ENCODE results near the gene SHROOM4. TPM values are rescaled to one million over a fixed set of nuclear protein-coding genes. Genes with fewer than 3 reads are reported as not detected.
A peak's percentile ranks its signal among the peaks of the same experiment; 100 is the strongest.

The SHROOM4 gene
- total RNA-seq, 1 donor from 2014 or later = 7.0 TPM

- Histone ChIP-seq H2AFZ (ENCODE audit: low read depth, low read length) (no peak overlapping the region), H3K27ac (ENCODE audit: low read depth, low read length) (no peak overlapping the region), H3K27me3 (ENCODE audit: insufficient read depth, low read length) (no peaks in the 10 kb centered on the region), H3K4me1 (ENCODE audit: insufficient read depth, low read length) (peaks cover 26% of the 10 kb centered on the region), H3K4me2 (ENCODE audit: low read length) (peak overlapping the region; percentile 5), H3K9me3 (ENCODE audit: insufficient read depth, low read depth, low read length) (no peaks in the 10 kb centered on the region), H4K20me1 (ENCODE audit: insufficient read depth, low read length) (no peaks in the 10 kb centered on the region), H3K36me3 (ENCODE audit: insufficient read depth, low read length) (no peaks in the 10 kb centered on the region), H3K9ac (ENCODE audit: low read length) (no peak overlapping the region), H3K79me2 (ENCODE audit: insufficient read depth, low read length) (no peaks in the 10 kb centered on the region), H3K4me3 (ENCODE audit: insufficient read depth, low read depth, low read length) (no peak overlapping the region)
- no peak overlapping the region for H3K4me3 Mint-ChIP-seq (ENCODE audit: unreplicated experiment)
- H3K36me3 Mint-ChIP-seq (ENCODE audit: low read depth, unreplicated experiment) = no peaks in the 10 kb centered on the region
- no peak for FAIRE-seq
- H3K9me3 Mint-ChIP-seq (ENCODE audit: unreplicated experiment) = no peaks in the 10 kb centered on the region
- no peak for TF ChIP-seq EZH2 (IDR thresholded peaks at IDR 0.05; ENCODE audit: insufficient read depth, low read length)
- TF ChIP-seq CTCF (IDR thresholded peaks at IDR 0.05; ENCODE audit: insufficient read depth, low read depth, low read length) = no peak
- peaks cover 50% of the 10 kb centered on the region for H3K4me1 Mint-ChIP-seq (ENCODE audit: low read depth, unreplicated experiment)
- DNase-seq (ENCODE audit: low read depth) = no peak
- H3K27me3 Mint-ChIP-seq (ENCODE audit: low read depth, unreplicated experiment) = no peaks in the 10 kb centered on the region
- no peak overlapping the region for H3K27ac Mint-ChIP-seq (ENCODE audit: unreplicated experiment)
These were observed 113.1 kb downstream of the SHROOM4 start for GRCh38 chrX:50700921-50701320.

- no peak for DNase-seq (ENCODE audit: low read depth)
- H3K27ac Mint-ChIP-seq (ENCODE audit: unreplicated experiment) = no peak overlapping the region
- no peak overlapping the region for H3K4me3 Mint-ChIP-seq (ENCODE audit: unreplicated experiment)
These were observed 115.0 kb downstream of the SHROOM4 start for GRCh38 chrX:50698944-50699343.

More at GRCh38 chrX:50698944-50699343, 115.0 kb downstream of the SHROOM4 start:
- H3K4me2 ChIP-seq (ENCODE audit: low read length) = no peak overlapping the region
- no peak for FAIRE-seq
- H3K4me1 Mint-ChIP-seq (ENCODE audit: low read depth, unreplicated experiment) = peaks cover 35% of the 10 kb centered on the region
- no peak overlapping the region for H3K9ac ChIP-seq (ENCODE audit: low read length)
- H4K20me1 ChIP-seq (ENCODE audit: insufficient read depth, low read length) = no peaks in the 10 kb centered on the region
- H3K9me3 Mint-ChIP-seq (ENCODE audit: unreplicated experiment) = no peaks in the 10 kb centered on the region
- H3K4me3 ChIP-seq (ENCODE audit: insufficient read depth, low read depth, low read length) = no peak overlapping the region
- H3K4me1 ChIP-seq (ENCODE audit: insufficient read depth, low read length) = peaks cover 15% of the 10 kb centered on the region
- H3K36me3 ChIP-seq (ENCODE audit: insufficient read depth, low read length) = no peaks in the 10 kb centered on the region
- H3K9me3 ChIP-seq (ENCODE audit: insufficient read depth, low read depth, low read length) = no peaks in the 10 kb centered on the region
- H3K27ac ChIP-seq (ENCODE audit: low read depth, low read length) = no peak overlapping the region
- H2AFZ ChIP-seq (ENCODE audit: low read depth, low read length) = no peak overlapping the region
- no peaks in the 10 kb centered on the region for H3K36me3 Mint-ChIP-seq (ENCODE audit: low read depth, unreplicated experiment)
- H3K27me3 ChIP-seq (ENCODE audit: insufficient read depth, low read length) = no peaks in the 10 kb centered on the region
- H3K27me3 Mint-ChIP-seq (ENCODE audit: low read depth, unreplicated experiment) = no peaks in the 10 kb centered on the region
- H3K79me2 ChIP-seq (ENCODE audit: insufficient read depth, low read length) = no peaks in the 10 kb centered on the region
- no peak for TF ChIP-seq CTCF (IDR thresholded peaks at IDR 0.05; ENCODE audit: insufficient read depth, low read depth, low read length)
- no peak for TF ChIP-seq EZH2 (IDR thresholded peaks at IDR 0.05; ENCODE audit: insufficient read depth, low read length)

Data from astrocyte (in vitro differentiated cells and primary cell).